MM.1S (cell line): ENCODE measurements around the gene PUS1.
"Not testable (repeated sequence)": the region's sequence is repeated elsewhere in the genome, so short reads cannot be mapped to it uniquely, and the experiment has no call there.

Experiments
- CTCF ChIP-seq: fragments of 300-600 bp; sonication (generic); IDR thresholded peaks from 2 replicates; pipeline ENCODE4 v1.5.1; 2016; ENCODE audit warnings: antibody characterized with exemption, low read length, mixed read lengths
- EZH2 ChIP-seq: fragments of 300-600 bp; sonication (generic); optimal IDR thresholded peaks from 2 replicates; pipeline ENCODE3; 2017; ENCODE audit warnings: low read depth, mild to moderate bottlenecking, antibody characterized with exemption, low read length, mixed read lengths
- EZH2phosphoT487 ChIP-seq: fragments of 300-600 bp; sonication (generic); IDR thresholded peaks from 2 replicates; pipeline ENCODE4 v1.6.1; 2018; ENCODE audit warnings: antibody characterized with exemption, low read length

GRCh38 chr12:131953810-131954209 is 24.7 kb downstream of the PUS1 start:
- TF ChIP-seq CTCF, EZH2phosphoT487, EZH2: not testable (repeated sequence)
